Kidney (tissue), 14 donors: ENCODE measurements around the gene CSF2. TPM values are rescaled to one million over a fixed set of nuclear protein-coding genes. Genes with fewer than 3 reads are reported as not detected.

Experiments used
- DNase-seq, 5 donors: peaks; one replicate each; pipeline ENCODE4 v3.0.0-alpha.2; 2013 to 2020
- FAIRE-seq: peaks from 2 replicates; lab custom pipeline; 2012; peaks lifted over from hg19 to GRCh38; lab: Jason Lieb, UNC
- H3K27ac ChIP-seq, 2 donors: one replicate each; pipeline ENCODE4 v1.7.0; 2013; ENCODE audit warnings: low read depth in 2 of 2, low read length in 2 of 2, inconsistent platforms in 1 of 2
- H3K27me3 ChIP-seq: one replicate; pipeline ENCODE4 v1.7.1; 2013; ENCODE audit warnings: low read length, inconsistent platforms; ENCODE audit not compliant: control insufficient read depth, insufficient read depth
- H3K36me3 ChIP-seq, 3 donors: one replicate each; pipeline versions ENCODE4 v1.7.0 to v1.7.1; 2013; ENCODE audit warnings: low read length in 3 of 3, control low read depth in 1 of 3, inconsistent platforms in 1 of 3; ENCODE audit not compliant: insufficient read depth in 3 of 3, control insufficient read depth in 2 of 3
- H3K4me1 ChIP-seq, 3 donors: one replicate each; pipeline versions ENCODE4 v1.7.0 to v1.7.1; 2013; ENCODE audit warnings: low read length in 3 of 3, inconsistent platforms in 1 of 3, low read depth in 1 of 3; ENCODE audit not compliant: control insufficient read depth in 2 of 3, insufficient read depth in 2 of 3
- H3K4me3 ChIP-seq, 3 donors: one replicate each; pipeline versions ENCODE4 v1.7.0 to v1.8.1; 2013; ENCODE audit warnings: low read length in 3 of 3, control low read depth in 1 of 3, inconsistent platforms in 1 of 3
- H3K9ac ChIP-seq, 3 donors: one replicate each; pipeline versions ENCODE4 v1.7.0 to v1.7.1; 2013; ENCODE audit warnings: low read length in 3 of 3, control low read depth in 1 of 3, inconsistent platforms in 1 of 3
- H3K9me3 ChIP-seq, 3 donors: one replicate each; pipeline versions ENCODE4 v1.7.0 to v1.7.1; 2013; ENCODE audit warnings: low read length in 3 of 3, control low read depth in 1 of 3, inconsistent platforms in 1 of 3; ENCODE audit not compliant: control insufficient read depth in 2 of 3, insufficient read depth in 1 of 3
- intact Hi-C: fragments of 100-400 bp; cut with DNase I; formaldehyde crosslinking; loops from one replicate; pipeline ENCODE4 v1.11.1; 2022
- polyA plus RNA-seq: library from polyadenylated mRNA; stranded (reverse); fragments of 350-450 nt; fragmentation: Illumina TruSeq; extraction: RNeasy Lipid Tissue Mini Kit (QIAGEN cat#74804); gene quantifications from one replicate; pipeline ENCODE4 v1.2.3, GENCODE V29; 2014; ENCODE audit warnings: low read depth, low replicate concordance; ENCODE audit not compliant: insufficient read depth
- total RNA-seq: library from RNA; stranded (reverse); fragmentation: NEBNext Ultra II Directional; extraction: Animal tissue kit (Norgen Biotek cat#: 25700); gene quantifications from one replicate; pipeline ENCODE4 v1.2.1, GENCODE V29; 2021
- TF ChIP-seq, protein P1 (sequence below): IDR thresholded peaks from 3 replicates; pipeline ENCODE4 v1.5.1; 2012; ENCODE audit warnings: mild to moderate bottlenecking, moderate library complexity, borderline replicate concordance; ENCODE audit not compliant: insufficient read depth; ENCODE audit errors: extremely low read depth
- donor health status: control.
- donor health status: control.
- donor health status: control.
- donor health status: control.
- donor health status: control.
- donor health status: DM: yes; HTN: yes; CAD: no.
- donor health status: Normal renal cell carcinoma (clear cell type).

Gene CSF2
- total and polyA plus RNA-seq, 2 donors from 2014 or later, result not detected

GRCh38 chr5:132049093-132049492 is 24.5 kb upstream of the CSF2 start:
- Histone ChIP-seq H3K27ac (no peak overlapping the region), H3K9ac (no peak overlapping the region), H3K4me3 (no peak overlapping the region), H3K27me3 (no peaks in the 10 kb centered on the region), H3K36me3 (no peaks in the 10 kb centered on the region), H3K9me3 (no peaks in the 10 kb centered on the region), H3K4me1 (no peaks in the 10 kb centered on the region)
- intact Hi-C loops, result no loop called here
- DNase-seq (no peak), FAIRE-seq (no peak)
- TF ChIP-seq, protein P1, sequence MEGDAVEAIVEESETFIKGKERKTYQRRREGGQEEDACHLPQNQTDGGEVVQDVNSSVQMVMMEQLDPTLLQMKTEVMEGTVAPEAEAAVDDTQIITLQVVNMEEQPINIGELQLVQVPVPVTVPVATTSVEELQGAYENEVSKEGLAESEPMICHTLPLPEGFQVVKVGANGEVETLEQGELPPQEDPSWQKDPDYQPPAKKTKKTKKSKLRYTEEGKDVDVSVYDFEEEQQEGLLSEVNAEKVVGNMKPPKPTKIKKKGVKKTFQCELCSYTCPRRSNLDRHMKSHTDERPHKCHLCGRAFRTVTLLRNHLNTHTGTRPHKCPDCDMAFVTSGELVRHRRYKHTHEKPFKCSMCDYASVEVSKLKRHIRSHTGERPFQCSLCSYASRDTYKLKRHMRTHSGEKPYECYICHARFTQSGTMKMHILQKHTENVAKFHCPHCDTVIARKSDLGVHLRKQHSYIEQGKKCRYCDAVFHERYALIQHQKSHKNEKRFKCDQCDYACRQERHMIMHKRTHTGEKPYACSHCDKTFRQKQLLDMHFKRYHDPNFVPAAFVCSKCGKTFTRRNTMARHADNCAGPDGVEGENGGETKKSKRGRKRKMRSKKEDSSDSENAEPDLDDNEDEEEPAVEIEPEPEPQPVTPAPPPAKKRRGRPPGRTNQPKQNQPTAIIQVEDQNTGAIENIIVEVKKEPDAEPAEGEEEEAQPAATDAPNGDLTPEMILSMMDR, result no peak

DNA sequence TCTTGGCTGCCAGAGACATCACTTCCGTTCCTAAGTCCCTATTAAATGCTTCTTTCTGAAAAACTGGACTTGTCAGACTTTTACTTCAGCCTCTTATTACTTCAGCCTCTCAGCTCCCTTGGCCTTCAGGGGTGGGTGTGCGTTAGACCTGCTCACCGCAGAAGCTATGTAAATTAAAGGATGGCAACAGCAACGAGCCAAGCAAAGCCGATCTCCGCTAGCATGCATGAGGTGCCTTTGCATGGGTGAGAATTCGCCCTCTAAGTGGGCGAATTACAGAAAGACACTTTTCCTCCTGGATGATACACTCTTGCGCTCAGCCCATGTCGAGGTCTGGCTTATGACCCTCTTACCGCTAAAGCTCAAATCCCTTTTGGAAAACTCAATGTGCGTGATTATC is 24.0 kb upstream of the CSF2 start:
- Histone ChIP-seq H3K9me3 (no peaks in the 10 kb centered on the region), H3K36me3 (no peaks in the 10 kb centered on the region), H3K27me3 (no peaks in the 10 kb centered on the region), H3K9ac (no peak overlapping the region), H3K27ac (no peak overlapping the region), H3K4me3 (no peak overlapping the region), H3K4me1 (no peaks in the 10 kb centered on the region)
- DNase-seq (no peak), FAIRE-seq (no peak)
- TF ChIP-seq, protein P1, result no peak
- intact Hi-C loops, result no loop called here

GRCh38 chr5:132050136-132050535 is 23.5 kb upstream of the CSF2 start:
- H3K9ac ChIP-seq, result no peak overlapping the region
- no peak overlapping the region for H3K27ac ChIP-seq
- DNase-seq (peak in 3 of 5 donors; percentile 6 to 63 (median 11)), FAIRE-seq (no peak)
- H3K4me3 ChIP-seq, result no peak overlapping the region
- no peaks in the 10 kb centered on the region for H3K9me3 ChIP-seq
- no peaks in the 10 kb centered on the region for H3K36me3 ChIP-seq
- intact Hi-C loops, result no loop called here
- TF ChIP-seq, protein P1, result no peak
- no peaks in the 10 kb centered on the region for H3K27me3 ChIP-seq
- H3K4me1 ChIP-seq, result no peaks in the 10 kb centered on the region
